GM19351 (cell line): ENCODE measurements around the gene AGAP9.
A peak's percentile ranks its signal among the peaks of the same experiment; 100 is the strongest.
"Not testable (repeated sequence)": the region's sequence is repeated elsewhere in the genome, so short reads cannot be mapped to it uniquely, and the experiment has no call there.

Experiments used
- ATAC-seq: cut with Tn5 transposase; IDR thresholded peaks from one replicate; pipeline ENCODE4 v1.9.1; 2021; ENCODE audit warnings: mild to moderate bottlenecking, moderate library complexity; ENCODE audit not compliant: unreplicated experiment

Gene AGAP9

GRCh38 chr10:47523475-47523874 lies at the start of gene AGAP9:
Gene AGAP9, minus strand, starts transcription at chr10:47523638. Its CDS starts 112 bp downstream, at chr10:47523526.
- ATAC-seq = not testable (repeated sequence)

GRCh38 chr10:47571138-47571912 lies 47.9 kb upstream of the AGAP9 start:
- ATAC-seq = not testable (repeated sequence)

- not testable (repeated sequence) for ATAC-seq
These were observed 43.3 kb upstream of the AGAP9 start for GRCh38 chr10:47566757-47567156.

- not testable (repeated sequence) for ATAC-seq
These were observed 42.8 kb upstream of the AGAP9 start for GRCh38 chr10:47566108-47566699.

GRCh38 chr10:47565517-47565920 lies 42.1 kb upstream of the AGAP9 start:
- not testable (repeated sequence) for ATAC-seq

GRCh38 chr10:47564953-47565352 lies 41.5 kb upstream of the AGAP9 start:
- ATAC-seq = not testable (repeated sequence)

GRCh38 chr10:47564318-47564717 lies 40.9 kb upstream of the AGAP9 start:
- ATAC-seq = not testable (repeated sequence)

- not testable (repeated sequence) for ATAC-seq
These were observed 37.0 kb upstream of the AGAP9 start for GRCh38 chr10:47560452-47560851.

- not testable (repeated sequence) for ATAC-seq
These were observed 36.4 kb upstream of the AGAP9 start for GRCh38 chr10:47559718-47560308.

- not testable (repeated sequence) for ATAC-seq
These were observed 34.7 kb upstream of the AGAP9 start for GRCh38 chr10:47558109-47558508.

GRCh38 chr10:47557616-47558015 lies 34.2 kb upstream of the AGAP9 start:
- not testable (repeated sequence) for ATAC-seq

- not testable (repeated sequence) for ATAC-seq
These were observed 31.9 kb upstream of the AGAP9 start for GRCh38 chr10:47555334-47555733.

- not testable (repeated sequence) for ATAC-seq
These were observed 31.1 kb upstream of the AGAP9 start for GRCh38 chr10:47554552-47554951.

GRCh38 chr10:47553860-47554247 lies 30.4 kb upstream of the AGAP9 start:
- ATAC-seq = not testable (repeated sequence)

GRCh38 chr10:47553214-47553859 lies 29.9 kb upstream of the AGAP9 start:
- peak; percentile 92 for ATAC-seq

GRCh38 chr10:47552719-47553118 lies 29.3 kb upstream of the AGAP9 start:
- ATAC-seq = peak; percentile 41

- not testable (repeated sequence) for ATAC-seq
These were observed 23.8 kb upstream of the AGAP9 start for GRCh38 chr10:47547286-47547685.

GRCh38 chr10:47536430-47536829 lies 13.0 kb upstream of the AGAP9 start:
- not testable (repeated sequence) for ATAC-seq

GRCh38 chr10:47502313-47502712 lies 21.1 kb downstream of the AGAP9 start:
- ATAC-seq = not testable (repeated sequence)

GRCh38 chr10:47494226-47494625 lies 29.2 kb downstream of the AGAP9 start:
- ATAC-seq = not testable (repeated sequence)

- not testable (repeated sequence) for ATAC-seq
These were observed 31.8 kb downstream of the AGAP9 start, which contains the start of gene FAM25G for GRCh38 chr10:47491600-47491999. Gene FAM25G, minus strand, starts transcription at chr10:47491700. Its CDS starts 26 bp downstream, at chr10:47491674.
